ENCODE measurements around the gene KIAA0586.

Gene KIAA0586

DNA sequence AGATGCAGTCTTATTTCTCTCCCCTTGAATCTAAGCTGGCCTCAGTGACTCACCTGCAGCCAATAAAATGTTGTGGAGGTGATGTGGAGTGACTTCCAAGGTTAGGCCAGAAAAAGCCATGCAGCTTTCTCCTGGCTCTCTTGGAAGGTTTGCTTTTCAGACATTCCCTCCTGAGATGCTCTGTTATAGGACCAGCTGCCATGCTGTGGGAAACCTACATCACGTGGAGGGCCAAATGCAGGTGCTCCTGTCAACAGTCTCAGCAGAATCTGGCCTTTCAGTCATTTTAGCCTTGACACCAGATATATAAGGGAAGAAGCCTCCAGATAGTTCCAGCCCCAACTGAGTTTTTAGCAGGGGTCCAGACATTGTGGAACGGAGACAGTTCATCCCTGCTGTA, 172.2 kb downstream of the KIAA0586 start:
- Histone ChIP-seq H3K79me2 (ENCODE audit: insufficient read depth, low read length) (no peaks in the 10 kb centered on the region), H3K9ac (ENCODE audit: low read depth, low read length, poor library complexity, severe bottlenecking) (no peak overlapping the region), H3K27me3 (ENCODE audit: insufficient read depth, low read length, poor library complexity, severe bottlenecking) (no peaks in the 10 kb centered on the region), H3K4me2 (ENCODE audit: low read depth, low read length, poor library complexity, severe bottlenecking) (no peak overlapping the region), H3K36me3 (ENCODE audit: insufficient read depth, low read length) (no peaks in the 10 kb centered on the region), H3K9me2 (replicated peaks; ENCODE audit: low read depth, low read length) (no peaks in the 10 kb centered on the region), H3K4me1 (ENCODE audit: insufficient read depth, low read length, poor library complexity, severe bottlenecking) (peaks cover 15% of the 10 kb centered on the region), H3K4me3 (ENCODE audit: low read length, poor library complexity, severe bottlenecking) (no peak overlapping the region), H3F3A (ENCODE audit: low read depth) (no peaks in the 10 kb centered on the region), H2AFZ (ENCODE audit: low read length) (no peak overlapping the region), H3K9me3 (ENCODE audit: insufficient read depth, low read depth, low read length) (no peaks in the 10 kb centered on the region), H4K20me1 (ENCODE audit: insufficient read depth, low read length, poor library complexity, severe bottlenecking) (no peaks in the 10 kb centered on the region)
- TF ChIP-seq, protein P1, sequence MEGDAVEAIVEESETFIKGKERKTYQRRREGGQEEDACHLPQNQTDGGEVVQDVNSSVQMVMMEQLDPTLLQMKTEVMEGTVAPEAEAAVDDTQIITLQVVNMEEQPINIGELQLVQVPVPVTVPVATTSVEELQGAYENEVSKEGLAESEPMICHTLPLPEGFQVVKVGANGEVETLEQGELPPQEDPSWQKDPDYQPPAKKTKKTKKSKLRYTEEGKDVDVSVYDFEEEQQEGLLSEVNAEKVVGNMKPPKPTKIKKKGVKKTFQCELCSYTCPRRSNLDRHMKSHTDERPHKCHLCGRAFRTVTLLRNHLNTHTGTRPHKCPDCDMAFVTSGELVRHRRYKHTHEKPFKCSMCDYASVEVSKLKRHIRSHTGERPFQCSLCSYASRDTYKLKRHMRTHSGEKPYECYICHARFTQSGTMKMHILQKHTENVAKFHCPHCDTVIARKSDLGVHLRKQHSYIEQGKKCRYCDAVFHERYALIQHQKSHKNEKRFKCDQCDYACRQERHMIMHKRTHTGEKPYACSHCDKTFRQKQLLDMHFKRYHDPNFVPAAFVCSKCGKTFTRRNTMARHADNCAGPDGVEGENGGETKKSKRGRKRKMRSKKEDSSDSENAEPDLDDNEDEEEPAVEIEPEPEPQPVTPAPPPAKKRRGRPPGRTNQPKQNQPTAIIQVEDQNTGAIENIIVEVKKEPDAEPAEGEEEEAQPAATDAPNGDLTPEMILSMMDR (conservative IDR thresholded peaks at IDR 0.05; ENCODE audit: low read length), result no peak
- no peak for TF ChIP-seq EZH2phosphoT487 (IDR thresholded peaks at IDR 0.05; ENCODE audit: borderline replicate concordance)

Data from Loucy (cell line).